GM13976 (cell line): ENCODE data around the gene CLDN3.

Experiments used
- DNase-seq: peaks from one replicate; pipeline ENCODE4 v3.0.0; 2012; ENCODE audit warnings: low spot score
- in situ Hi-C: fragments of 300-500 bp; cut with MboI; formaldehyde crosslinking; loops from one replicate; pipeline ENCODE4 v1.12.0; 2022; ENCODE audit warnings: low sequenced_read_pairs, mixed read lengths, inconsistent platforms; ENCODE audit not compliant: unreplicated experiment
- TF ChIP-seq, protein P1 (sequence below): IDR thresholded peaks from 2 replicates; pipeline ENCODE4 v1.5.1; 2012; ENCODE audit warnings: borderline replicate concordance, mild to moderate bottlenecking; ENCODE audit not compliant: insufficient read depth; ENCODE audit errors: extremely low read depth, missing control alignments, control extremely low read depth

CLDN3 gene

DNA sequence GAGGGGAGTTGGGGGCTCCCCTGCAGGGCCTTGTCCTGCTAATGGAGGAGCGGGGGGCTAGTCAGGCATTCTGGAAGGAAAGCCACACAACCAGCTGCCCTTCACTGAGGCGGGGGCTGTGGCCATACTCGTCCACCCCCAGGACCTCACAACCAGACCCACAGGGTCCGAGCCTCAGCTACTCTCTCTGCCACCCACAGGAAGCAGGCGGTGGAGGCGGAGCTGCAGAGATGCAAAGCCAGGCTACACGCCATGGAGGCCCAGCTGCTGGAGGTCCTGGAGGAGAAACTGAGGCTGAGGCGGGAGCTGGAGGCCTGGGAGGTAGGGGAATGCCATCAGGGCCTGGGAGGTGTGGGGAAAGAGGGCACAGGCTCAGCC, 34.6 kb downstream of the CLDN3 start:
- TF ChIP-seq, protein P1, sequence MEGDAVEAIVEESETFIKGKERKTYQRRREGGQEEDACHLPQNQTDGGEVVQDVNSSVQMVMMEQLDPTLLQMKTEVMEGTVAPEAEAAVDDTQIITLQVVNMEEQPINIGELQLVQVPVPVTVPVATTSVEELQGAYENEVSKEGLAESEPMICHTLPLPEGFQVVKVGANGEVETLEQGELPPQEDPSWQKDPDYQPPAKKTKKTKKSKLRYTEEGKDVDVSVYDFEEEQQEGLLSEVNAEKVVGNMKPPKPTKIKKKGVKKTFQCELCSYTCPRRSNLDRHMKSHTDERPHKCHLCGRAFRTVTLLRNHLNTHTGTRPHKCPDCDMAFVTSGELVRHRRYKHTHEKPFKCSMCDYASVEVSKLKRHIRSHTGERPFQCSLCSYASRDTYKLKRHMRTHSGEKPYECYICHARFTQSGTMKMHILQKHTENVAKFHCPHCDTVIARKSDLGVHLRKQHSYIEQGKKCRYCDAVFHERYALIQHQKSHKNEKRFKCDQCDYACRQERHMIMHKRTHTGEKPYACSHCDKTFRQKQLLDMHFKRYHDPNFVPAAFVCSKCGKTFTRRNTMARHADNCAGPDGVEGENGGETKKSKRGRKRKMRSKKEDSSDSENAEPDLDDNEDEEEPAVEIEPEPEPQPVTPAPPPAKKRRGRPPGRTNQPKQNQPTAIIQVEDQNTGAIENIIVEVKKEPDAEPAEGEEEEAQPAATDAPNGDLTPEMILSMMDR: no peak
- in situ Hi-C loops: no loop called here
- DNase-seq: no peak

DNA sequence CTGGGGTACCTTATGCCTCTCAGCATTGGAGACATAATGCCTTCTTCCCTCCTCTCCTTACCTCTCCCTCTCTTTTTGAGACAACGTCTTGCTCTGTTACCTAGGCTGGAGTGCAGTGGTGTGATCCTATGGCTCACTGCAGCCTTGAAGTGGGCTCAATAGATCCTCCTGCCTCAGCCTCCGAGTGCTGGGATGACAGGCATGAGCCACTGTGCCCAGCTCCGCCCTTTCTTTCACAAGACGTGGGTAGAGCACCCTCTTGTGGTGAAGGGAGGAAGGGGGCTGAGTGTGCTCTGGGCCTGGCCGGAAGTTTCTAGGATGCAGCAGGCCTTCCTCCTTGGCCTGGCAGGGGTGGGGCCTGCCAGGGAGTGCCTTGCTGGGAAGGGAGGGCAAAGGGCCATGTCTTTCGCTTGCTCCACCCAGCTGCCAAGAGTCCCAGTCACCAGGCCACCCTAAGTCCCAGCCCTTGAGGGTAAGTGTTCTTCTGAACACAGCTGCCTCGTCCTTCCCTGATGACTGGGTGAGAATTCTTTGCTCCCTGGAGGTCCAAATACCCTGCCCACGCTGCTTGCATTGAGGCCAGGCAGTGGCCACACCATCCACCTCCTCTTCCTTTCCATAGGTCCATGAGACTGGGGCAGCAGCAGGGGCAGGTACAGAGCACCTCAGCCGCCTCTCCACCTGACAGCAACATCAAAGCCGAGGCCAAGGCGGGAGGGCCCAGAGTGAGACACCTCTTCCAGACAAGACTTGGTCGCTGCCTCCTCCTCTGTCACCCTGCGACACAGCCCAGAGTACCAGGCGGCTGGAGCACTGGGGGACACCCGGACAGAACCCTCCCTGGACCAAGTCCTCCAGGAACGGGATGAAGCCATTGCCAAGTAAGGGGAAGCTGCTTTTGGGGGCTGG, 35.2 kb downstream of the CLDN3 start:
- in situ Hi-C loops: no loop called here

DNA sequence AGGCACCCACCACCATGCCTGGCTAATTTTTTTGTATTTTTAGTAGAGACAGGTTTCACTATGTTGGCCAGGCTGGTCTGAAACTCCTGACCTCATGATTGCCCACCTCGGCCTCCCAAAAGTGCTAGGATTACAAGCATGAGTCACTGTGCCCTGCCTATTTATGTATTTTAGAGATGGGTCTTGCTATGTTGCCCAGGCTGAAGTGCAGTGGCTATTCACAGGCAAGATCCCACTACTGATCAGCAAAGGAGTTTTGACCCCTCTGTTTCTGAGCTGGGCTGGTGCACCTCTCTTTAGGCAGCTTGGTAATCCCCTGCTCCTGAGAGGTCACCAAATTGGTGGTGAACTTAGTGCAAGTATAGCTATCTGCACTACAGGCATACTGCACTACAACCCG, 37.7 kb downstream of the CLDN3 start:
- TF ChIP-seq, protein P1: no peak
- in situ Hi-C loops: no loop called here
- no peak for DNase-seq

More for the DNA sequence above, 35.2 kb downstream of the CLDN3 start:
- TF ChIP-seq, protein P1: peak; percentile 91
- DNase-seq: peak; percentile 80

DNA sequence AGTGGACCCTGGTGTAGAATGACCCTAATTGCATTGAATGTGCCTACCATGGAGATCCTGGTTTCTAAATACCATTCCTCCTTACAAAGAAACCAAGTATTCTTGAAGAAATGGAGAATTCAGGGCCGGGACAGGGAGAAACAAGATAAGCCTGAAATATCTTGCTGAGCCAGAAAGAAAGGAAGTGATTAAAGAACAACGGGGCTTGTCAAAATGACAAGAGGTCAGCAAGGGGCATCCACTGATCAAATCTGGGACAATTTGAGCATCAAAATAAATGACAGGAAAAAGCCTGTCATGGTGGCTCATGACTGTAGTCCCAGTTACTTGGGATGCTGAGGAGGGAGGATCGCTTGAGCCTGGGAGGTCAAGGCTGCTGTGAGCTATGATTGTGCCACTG, 39.6 kb downstream of the CLDN3 start:
- DNase-seq: no peak
- TF ChIP-seq, protein P1: no peak
- in situ Hi-C loops: no loop called here

DNA sequence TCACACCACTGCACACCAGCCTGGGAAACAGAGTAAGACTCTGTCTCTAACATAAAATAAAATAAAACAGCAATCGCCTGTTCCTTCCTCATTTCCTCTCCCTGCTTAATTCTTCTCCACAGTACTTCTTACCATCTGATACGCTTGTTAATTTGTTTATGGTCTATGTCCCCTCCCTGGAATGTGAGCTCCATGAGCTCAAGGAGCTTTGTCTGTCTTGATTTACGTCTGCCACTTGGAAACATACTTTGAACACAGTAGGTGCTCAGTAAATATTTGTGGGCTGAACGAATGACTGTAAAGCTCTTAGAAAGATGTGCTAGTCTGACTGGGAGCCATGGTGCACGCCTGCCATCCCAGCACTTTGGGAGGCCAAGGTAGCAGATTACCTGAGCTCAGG, 41.5 kb downstream of the CLDN3 start:
- in situ Hi-C loops: no loop called here
- TF ChIP-seq, protein P1: no peak
- DNase-seq: no peak

DNA sequence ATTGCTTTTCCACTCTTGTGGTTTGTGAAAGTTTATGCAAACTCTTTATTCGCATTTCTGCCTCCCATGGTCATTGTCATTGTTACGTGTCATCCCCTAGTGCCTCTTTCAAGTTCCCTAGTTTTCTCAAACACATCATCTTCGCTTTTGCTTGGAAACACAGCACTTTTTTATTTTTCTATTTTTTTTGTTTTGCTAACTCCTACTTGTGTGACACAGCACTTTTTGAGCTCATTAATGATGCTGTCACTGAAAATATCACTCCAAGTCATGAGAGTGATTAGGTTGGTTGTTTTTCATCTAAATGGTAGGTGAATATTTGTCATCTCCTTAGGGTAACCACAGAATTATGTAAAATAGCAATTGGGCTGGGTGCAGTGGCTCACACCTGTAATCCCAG, 42.1 kb downstream of the CLDN3 start:
- in situ Hi-C loops: no loop called here
- DNase-seq: no peak
- TF ChIP-seq, protein P1: no peak
